ENCODE measurements around the gene FILIP1L. TPM values are rescaled to one million over a fixed set of nuclear protein-coding genes. Genes with fewer than 3 reads are reported as not detected.

FILIP1L gene
- total RNA-seq, 1 experiment from 2014 or later: 0.07 TPM

DNA sequence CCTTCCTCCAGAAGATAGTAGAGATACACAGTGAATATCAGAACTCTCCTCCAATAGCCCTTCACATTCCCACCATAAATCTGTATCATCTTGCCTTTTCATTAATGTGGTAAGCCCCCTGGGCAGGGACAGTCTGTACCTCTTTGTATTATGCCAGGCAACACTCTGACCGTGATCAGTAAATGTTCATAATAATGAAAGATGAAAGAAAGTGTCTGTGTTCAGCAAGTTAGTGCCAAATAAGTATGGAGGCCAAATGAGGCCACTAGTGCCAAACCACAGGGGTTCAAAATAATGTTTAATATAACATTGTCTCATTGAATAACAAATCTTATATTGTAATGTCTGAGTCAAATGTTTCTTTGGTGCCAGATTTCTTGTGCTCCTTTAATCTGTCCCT is 192.3 kb downstream of the FILIP1L start:
- H3K9ac ChIP-seq (ENCODE audit: extremely low read depth, insufficient read length, low read length): no peak overlapping the region
- H3T11ph ChIP-seq (ENCODE audit: low read length): no peak overlapping the region
- no peak for DNase-seq
- no peaks in the 10 kb centered on the region for H3K23me2 ChIP-seq (ENCODE audit: insufficient read length, low read depth, low read length, poor library complexity, severe bottlenecking)
- peak overlapping the region in 2 of 3 experiments; percentile 12 to 36; a peak in 2 of 7 replicates for H3K27ac Mint-ChIP-seq
- H3K23ac ChIP-seq (ENCODE audit: insufficient read length, low read depth, low read length): no peak overlapping the region
- H2BK120ac ChIP-seq (ENCODE audit: low read depth, low read length, poor library complexity, severe bottlenecking): no peak overlapping the region
- no peak for TF ChIP-seq CTCF (conservative IDR thresholded peaks at IDR 0.05)
- H4K8ac ChIP-seq (replicated peaks; ENCODE audit: insufficient read length, low read depth, low read length): no peak overlapping the region
- no peak overlapping the region for H2BK5ac ChIP-seq (ENCODE audit: insufficient read length, low read length)
- H2BK12ac ChIP-seq (ENCODE audit: insufficient read length, low read depth, low read length): no peak overlapping the region
- H3K56ac ChIP-seq (ENCODE audit: insufficient read length, low read depth, low read length): no peak overlapping the region
- 0 out of 2 replicates have a peak overlapping the region, but pooled peaks have one; percentile 34 for H2BK15ac ChIP-seq (ENCODE audit: low read depth, low read length)
- no peak overlapping the region for H3K4me3 Mint-ChIP-seq
- no peak overlapping the region for H4K5ac ChIP-seq (ENCODE audit: insufficient read length, low read depth, low read length)
- WGBS (ENCODE audit: extremely low coverage, insufficient read length, low lambda C conversion rate): no CpG with 5 or more reads among the region's 1 CpG
- H3K14ac ChIP-seq (ENCODE audit: insufficient read depth, low read length): no peak overlapping the region
- H3K36me3 Mint-ChIP-seq (ENCODE audit: insufficient read depth in 1 of 3, low read depth in 3 of 3): peaks cover 0 to 2% (median 0%) of the 10 kb centered on the region in 3 experiments; a peak in 3 of 7 replicates
- no peaks in the 10 kb centered on the region for H4K20me1 ChIP-seq (ENCODE audit: control insufficient read depth, insufficient read depth, insufficient read length)
- H3K79me1 ChIP-seq (ENCODE audit: insufficient read depth, low read depth, low read length, poor library complexity, severe bottlenecking): no peaks in the 10 kb centered on the region
- no peaks in the 10 kb centered on the region for H3K27me3 Mint-ChIP-seq (ENCODE audit: low read depth)
- no peak overlapping the region for H2BK20ac ChIP-seq (ENCODE audit: low read depth, low read length, poor library complexity, severe bottlenecking)
- no peaks in the 10 kb centered on the region for H3K79me2 ChIP-seq (ENCODE audit: insufficient read depth, low read length)
- H3K4ac ChIP-seq (ENCODE audit: low read depth, low read length): no peak overlapping the region
- H3K4me1 Mint-ChIP-seq: peaks cover 39 to 49% of the 10 kb centered on the region in 2 experiments
- no peak overlapping the region for H4K91ac ChIP-seq (ENCODE audit: insufficient read length, low read depth, low read length)
- H3K27ac ChIP-seq (ENCODE audit: insufficient read length, low read depth, low read length): no peak overlapping the region
- H3K9me3 ChIP-seq (ENCODE audit: control insufficient read depth, low read depth, low read length): no peaks in the 10 kb centered on the region
- H2AFZ ChIP-seq (ENCODE audit: low read length): no peak overlapping the region
- no peaks in the 10 kb centered on the region for H3K27me3 ChIP-seq (ENCODE audit: insufficient read depth, low read length)
- H3K9me3 Mint-ChIP-seq: no peaks in the 10 kb centered on the region
- no peak overlapping the region for H2AK5ac ChIP-seq (ENCODE audit: insufficient read length, low read length)
- no peak overlapping the region for H3K4me2 ChIP-seq (ENCODE audit: insufficient read depth, insufficient read length, low read length)
- no peak overlapping the region for H3K18ac ChIP-seq (ENCODE audit: insufficient read length, low read depth, low read length)
- H3K4me1 ChIP-seq (ENCODE audit: insufficient read depth, low read length): peaks cover 16% of the 10 kb centered on the region; the same call in 1 of the 2 replicates
